CD4-positive, alpha-beta memory T cell (primary cell): Measurements from ENCODE around the gene ARHGAP12. TPM values are rescaled to one million over a fixed set of nuclear protein-coding genes. Genes with fewer than 3 reads are reported as not detected.
A peak's percentile ranks its signal among the peaks of the same experiment; 100 is the strongest.

ENCODE experiments used
- CTCF ChIA-PET: fragments of 350-600 bp; sonication (Branson Sonifier 250); formaldehyde crosslinking; loops from one replicate; lab custom pipeline; 2021; ENCODE audit warnings: inconsistent platforms; ENCODE audit not compliant: partially characterized antibody; lab: Charles Lee
- POLR2A ChIA-PET: fragments of 350-600 bp; sonication (Branson Sonifier 250); formaldehyde crosslinking; loops from one replicate; lab custom pipeline; 2021; ENCODE audit not compliant: partially characterized antibody; lab: Charles Lee
- DNase-seq, 5 donors: peaks; one replicate each; pipeline versions ENCODE4 v3.0.0 to v3.0.0-alpha.2; 2020 to 2022; ENCODE audit warnings: mixed read lengths in 1 of 5
- H3K27ac ChIP-seq: one replicate; pipeline ENCODE4 v1.7.0; 2013; ENCODE audit warnings: low read depth, low read length
- H3K27me3 ChIP-seq: 2 replicates; pipeline ENCODE4 v1.7.0; 2013; ENCODE audit warnings: mild to moderate bottlenecking, low read length, moderate library complexity; ENCODE audit not compliant: insufficient read depth
- H3K36me3 ChIP-seq: 2 replicates; pipeline ENCODE4 v1.7.0; 2013; ENCODE audit warnings: mild to moderate bottlenecking, low read length, moderate library complexity; ENCODE audit not compliant: insufficient read depth
- H3K4me1 ChIP-seq: 2 replicates; pipeline ENCODE4 v1.7.0; 2013; ENCODE audit warnings: mild to moderate bottlenecking, low read length, moderate library complexity; ENCODE audit not compliant: insufficient read depth
- H3K4me3 ChIP-seq, 2 donors: one replicate each; pipeline ENCODE4 v1.7.0; 2013; ENCODE audit warnings: low read length in 2 of 2, mild to moderate bottlenecking in 1 of 2
- H3K9me3 ChIP-seq, 2 donors: one replicate each; pipeline ENCODE4 v1.7.0; 2013; ENCODE audit warnings: low read length in 2 of 2, control low read depth in 1 of 2; ENCODE audit not compliant: control insufficient read depth in 1 of 2
- H3K27ac Mint-ChIP-seq, 7 donors: one replicate each; pipeline ENCODE4 v1.8.0; 2020 to 2021; ENCODE audit warnings: mixed read lengths in 7 of 7, mild to moderate bottlenecking in 6 of 7, inconsistent platforms in 3 of 7, moderate library complexity in 3 of 7
- H3K27me3 Mint-ChIP-seq, 2 donors: one replicate each; pipeline ENCODE4 v1.8.0; 2020 to 2021; ENCODE audit warnings: mixed read lengths in 2 of 2
- H3K36me3 Mint-ChIP-seq, 2 donors: one replicate each; pipeline ENCODE4 v1.8.0; 2020 to 2021; ENCODE audit warnings: mixed read lengths in 2 of 2, inconsistent platforms in 1 of 2, mild to moderate bottlenecking in 1 of 2
- H3K4me1 Mint-ChIP-seq, 4 donors: one replicate each; pipeline ENCODE4 v1.8.0; 2020 to 2021; ENCODE audit warnings: mixed read lengths in 4 of 4, mild to moderate bottlenecking in 1 of 4
- H3K4me3 Mint-ChIP-seq, 8 donors: one replicate each; pipeline ENCODE4 v1.8.0; 2020 to 2021; ENCODE audit warnings: mixed read lengths in 8 of 8, mild to moderate bottlenecking in 7 of 8, moderate library complexity in 6 of 8, inconsistent platforms in 3 of 8
- H3K9me3 Mint-ChIP-seq, 8 donors: one replicate each; pipeline ENCODE4 v1.8.0; 2020 to 2021; ENCODE audit warnings: mixed read lengths in 8 of 8, mild to moderate bottlenecking in 5 of 8, inconsistent platforms in 3 of 8, moderate library complexity in 1 of 8
- intact Hi-C: fragments of 100-400 bp; cut with micrococcal nuclease; formaldehyde crosslinking; loops from one replicate; pipeline ENCODE4 v1.15.1; 2023
- polyA plus RNA-seq, 2 donors: library from polyadenylated mRNA; unstranded; fragments of 300-500 nt; fragmentation: Illumina TruSeq; gene quantifications; one replicate each; pipeline ENCODE4 v1.2.3, GENCODE V29; 2021
- total RNA-seq, 2 experiments: library from RNA; stranded (reverse); gene quantifications; one replicate each; pipeline ENCODE4 v1.2.3, GENCODE V29; 2021

Gene ARHGAP12
- total and polyA plus RNA-seq, 4 experiments from 2014 or later: 9.6 to 31.2 (median 21.5) TPM

- ChIA-PET POLR2A (interaction anchor here (0.8 to 1.5 kb wide), 5 partner anchors 67 to 932 kb away, joined by 3 to 5 read pairs (median 3); no protein-coding TSS in a partner anchor), CTCF (interaction anchor here (0.5 to 1.8 kb wide), 8 partner anchors 20 to 1497 kb away, joined by 3 to 9 read pairs (median 4); no protein-coding TSS in a partner anchor)
- Histone ChIP-seq H3K27me3 (no peaks in the 10 kb centered on the region), H3K9me3 (no peaks in the 10 kb centered on the region), H3K36me3 (no peaks in the 10 kb centered on the region), H3K27ac (peak overlapping the region; percentile 66), H3K4me3 (peak overlapping the region; percentile 57 to 91), H3K4me1 (peaks cover 40% of the 10 kb centered on the region)
- H3K27ac Mint-ChIP-seq: peak overlapping the region; percentile 66 to 97 (median 92)
- DNase-seq: peak; percentile 45 to 72 (median 62)
- peak overlapping the region; percentile 69 to 94 (median 92) for H3K4me3 Mint-ChIP-seq
- peaks cover 26 to 38% (median 31%) of the 10 kb centered on the region in 4 donors for H3K4me1 Mint-ChIP-seq
- peaks cover 0 to 2% (median 0%) of the 10 kb centered on the region in 8 donors for H3K9me3 Mint-ChIP-seq
- H3K27me3 Mint-ChIP-seq: no peaks in the 10 kb centered on the region
- H3K36me3 Mint-ChIP-seq: peaks cover 0 to 3% of the 10 kb centered on the region in 2 donors
- intact Hi-C loops: loop anchor here (1.0 kb wide), 2 partner anchors 75 to 126 kb away; partner anchors contain the start of gene KIF5B
Measured at GRCh38 chr10:31930023-31930751, 1.6 kb upstream of the ARHGAP12 start.

GRCh38 chr10:31929261-31930022 lies 811 bp upstream of the ARHGAP12 start:
- peak; percentile 13 to 46 (median 30) for DNase-seq
- H3K4me3 Mint-ChIP-seq: peak overlapping the region; percentile 69 to 94 (median 92)
- H3K4me1 Mint-ChIP-seq: peaks cover 30 to 45% (median 38%) of the 10 kb centered on the region in 4 donors
- ChIA-PET POLR2A (interaction anchor here (0.8 to 1.5 kb wide), 4 partner anchors 66 to 449 kb away, joined by 3 to 5 read pairs (median 4); no protein-coding TSS in a partner anchor), CTCF (interaction anchor here (0.5 to 1.8 kb wide), 5 partner anchors 51 to 1496 kb away, joined by 3 to 9 read pairs (median 5); no protein-coding TSS in a partner anchor)
- no peaks in the 10 kb centered on the region for H3K9me3 Mint-ChIP-seq
- intact Hi-C loops: loop anchor here (1.0 to 10.0 kb wide), 11 partner anchors 42 to 1905 kb away; partner anchors contain the start of genes EPC1, KIF5B, ZEB1 and ZNF438
- Histone ChIP-seq H3K36me3 (no peaks in the 10 kb centered on the region), H3K9me3 (no peaks in the 10 kb centered on the region), H3K4me1 (peaks cover 47% of the 10 kb centered on the region), H3K4me3 (peak overlapping the region; percentile 57 to 91), H3K27me3 (no peaks in the 10 kb centered on the region), H3K27ac (peak overlapping the region; percentile 66)
- H3K27ac Mint-ChIP-seq: peak overlapping the region; percentile 66 to 97 (median 92)
- H3K36me3 Mint-ChIP-seq: peaks cover 0 to 3% of the 10 kb centered on the region in 2 donors
- no peaks in the 10 kb centered on the region for H3K27me3 Mint-ChIP-seq

- Histone ChIP-seq H3K27me3 (no peaks in the 10 kb centered on the region), H3K9me3 (no peaks in the 10 kb centered on the region), H3K27ac (peak overlapping the region; percentile 66), H3K36me3 (no peaks in the 10 kb centered on the region), H3K4me1 (peaks cover 54% of the 10 kb centered on the region), H3K4me3 (peak overlapping the region; percentile 86 to 91)
- intact Hi-C loops: loop anchor here (2.0 to 10.0 kb wide), 9 partner anchors 41 to 1903 kb away; partner anchors contain the start of genes EPC1, ZEB1 and ZNF438
- no peaks in the 10 kb centered on the region for H3K27me3 Mint-ChIP-seq
- ChIA-PET CTCF (no interaction called here), POLR2A (interaction anchor here (0.8 to 1.9 kb wide), 3 partner anchors 8 to 123 kb away, joined by 3 to 5 read pairs (median 5); no protein-coding TSS in a partner anchor)
- H3K4me3 Mint-ChIP-seq: peak overlapping the region; percentile 93 to 95 (median 93)
- peak; percentile 60 to 80 (median 61) for DNase-seq
- peak overlapping the region; percentile 66 to 91 (median 88) for H3K27ac Mint-ChIP-seq
- H3K36me3 Mint-ChIP-seq: peaks cover 0 to 3% of the 10 kb centered on the region in 2 donors
- peaks cover 36 to 57% (median 47%) of the 10 kb centered on the region in 4 donors for H3K4me1 Mint-ChIP-seq
- H3K9me3 Mint-ChIP-seq: peaks cover 0 to 1% (median 0%) of the 10 kb centered on the region in 8 donors
Measured at GRCh38 chr10:31927884-31928548, 615 bp downstream of the ARHGAP12 start.

GRCh38 chr10:31927565-31927883 lies 1.1 kb downstream of the ARHGAP12 start:
- H3K4me3 ChIP-seq: peak overlapping the region; percentile 86 to 91
- H3K4me1 ChIP-seq: peaks cover 54% of the 10 kb centered on the region
- Mint-ChIP-seq H3K4me3 (peak overlapping the region; percentile 93 to 95 (median 93)), H3K36me3 (peaks cover 0 to 3% of the 10 kb centered on the region in 2 donors), H3K27me3 (no peaks in the 10 kb centered on the region), H3K27ac (peak overlapping the region; percentile 66 to 91 (median 87)), H3K9me3 (peaks cover 0 to 1% (median 0%) of the 10 kb centered on the region in 8 donors), H3K4me1 (peaks cover 36 to 62% (median 49%) of the 10 kb centered on the region in 4 donors)
- no peaks in the 10 kb centered on the region for H3K9me3 ChIP-seq
- peak in 1 of 5 donors; percentile 40 for DNase-seq
- H3K27ac ChIP-seq: peak overlapping the region; percentile 66
- no peaks in the 10 kb centered on the region for H3K36me3 ChIP-seq
- ChIA-PET POLR2A (interaction anchor here (1.5 to 1.9 kb wide), 2 partner anchors 8 to 77 kb away, joined by 5 read pairs; no protein-coding TSS in a partner anchor), CTCF (no interaction called here)
- H3K27me3 ChIP-seq: no peaks in the 10 kb centered on the region
- intact Hi-C loops: loop anchor here (5.0 to 10.0 kb wide), 7 partner anchors 40 to 1903 kb away; partner anchors contain the start of genes EPC1 and ZNF438

- Mint-ChIP-seq H3K27ac (peak overlapping the region; percentile 66 to 91 (median 87)), H3K4me1 (peaks cover 36 to 67% (median 52%) of the 10 kb centered on the region in 4 donors), H3K27me3 (no peaks in the 10 kb centered on the region), H3K4me3 (peak overlapping the region; percentile 93 to 95 (median 93)), H3K36me3 (peaks cover 0 to 3% of the 10 kb centered on the region in 2 donors), H3K9me3 (peaks cover 0 to 1% (median 0%) of the 10 kb centered on the region in 8 donors)
- CTCF ChIA-PET: no interaction called here
- intact Hi-C loops: loop anchor here (5.0 to 10.0 kb wide), 7 partner anchors 40 to 1902 kb away; partner anchors contain the start of genes EPC1 and ZNF438
- Histone ChIP-seq H3K27me3 (no peaks in the 10 kb centered on the region), H3K9me3 (no peaks in the 10 kb centered on the region), H3K36me3 (no peaks in the 10 kb centered on the region), H3K4me3 (peak overlapping the region; percentile 86 to 91), H3K27ac (peak overlapping the region; percentile 66), H3K4me1 (peaks cover 58% of the 10 kb centered on the region)
- peak in 2 of 5 donors; percentile 9 to 41 for DNase-seq
- POLR2A ChIA-PET: interaction anchor here (1.5 to 1.9 kb wide), 2 partner anchors 7 to 78 kb away, joined by 5 read pairs; no protein-coding TSS in a partner anchor
Measured at GRCh38 chr10:31926765-31927564, 1.7 kb downstream of the ARHGAP12 start.
